CD8-positive, alpha-beta memory T cell (primary cell): Measurements from ENCODE around the gene MBTD1. TPM values are rescaled to one million over a fixed set of nuclear protein-coding genes. Genes with fewer than 3 reads are reported as not detected.
A peak's percentile ranks its signal among the peaks of the same experiment; 100 is the strongest.

Source experiments
- CTCF ChIA-PET: fragments of 350-600 bp; sonication (Branson Sonifier 250); formaldehyde crosslinking; loops from one replicate; lab custom pipeline; 2021; ENCODE audit warnings: antibody characterized with exemption; lab: Charles Lee
- POLR2A ChIA-PET: fragments of 350-600 bp; sonication (Branson Sonifier 250); formaldehyde crosslinking; loops from one replicate; lab custom pipeline; 2021; ENCODE audit warnings: antibody characterized with exemption; lab: Charles Lee
- DNase-seq, 5 donors: peaks; one replicate each; pipeline versions ENCODE4 v3.0.0 to v3.0.0-alpha.2; 2020 to 2022; ENCODE audit warnings: mixed read lengths in 1 of 5
- H3K27ac ChIP-seq: one replicate; pipeline ENCODE4 v1.7.0; 2013; ENCODE audit warnings: low read depth, mild to moderate bottlenecking, low read length, moderate library complexity
- H3K27me3 ChIP-seq: 2 replicates; pipeline ENCODE4 v1.7.0; 2013; ENCODE audit warnings: low read length, mild to moderate bottlenecking; ENCODE audit not compliant: insufficient read depth, poor library complexity, severe bottlenecking
- H3K36me3 ChIP-seq: 2 replicates; pipeline ENCODE4 v1.7.0; 2013; ENCODE audit warnings: mild to moderate bottlenecking, low read length, moderate library complexity; ENCODE audit not compliant: insufficient read depth
- H3K4me1 ChIP-seq: 2 replicates; pipeline ENCODE4 v1.7.0; 2013; ENCODE audit warnings: mild to moderate bottlenecking, low read length, moderate library complexity; ENCODE audit not compliant: insufficient read depth
- H3K4me3 ChIP-seq: 2 replicates; pipeline ENCODE4 v1.7.0; 2013; ENCODE audit warnings: mild to moderate bottlenecking, low read length
- H3K9me3 ChIP-seq: 2 replicates; pipeline ENCODE4 v1.7.0; 2013; ENCODE audit warnings: mild to moderate bottlenecking, low read length
- H3K27ac Mint-ChIP-seq, 8 donors: one replicate each; pipeline ENCODE4 v1.8.0; 2020 to 2021; ENCODE audit warnings: mixed read lengths in 8 of 8, mild to moderate bottlenecking in 6 of 8, inconsistent platforms in 3 of 8, moderate library complexity in 3 of 8
- H3K27me3 Mint-ChIP-seq, 2 donors: one replicate each; pipeline ENCODE4 v1.8.0; 2020 to 2021; ENCODE audit warnings: mixed read lengths in 2 of 2, mild to moderate bottlenecking in 1 of 2, moderate library complexity in 1 of 2
- H3K36me3 Mint-ChIP-seq, 3 donors: one replicate each; pipeline ENCODE4 v1.8.0; 2020 to 2021; ENCODE audit warnings: mixed read lengths in 3 of 3, inconsistent platforms in 1 of 3, mild to moderate bottlenecking in 1 of 3
- H3K4me1 Mint-ChIP-seq, 3 donors: one replicate each; pipeline ENCODE4 v1.8.0; 2020 to 2021; ENCODE audit warnings: mixed read lengths in 3 of 3, inconsistent platforms in 1 of 3, mild to moderate bottlenecking in 1 of 3
- H3K4me3 Mint-ChIP-seq, 7 donors: one replicate each; pipeline ENCODE4 v1.8.0; 2020 to 2021; ENCODE audit warnings: mixed read lengths in 7 of 7, mild to moderate bottlenecking in 6 of 7, moderate library complexity in 4 of 7, inconsistent platforms in 2 of 7
- H3K9me3 Mint-ChIP-seq, 5 donors: one replicate each; pipeline ENCODE4 v1.8.0; 2020 to 2022; ENCODE audit warnings: mixed read lengths in 5 of 5, mild to moderate bottlenecking in 3 of 5, moderate library complexity in 2 of 5, inconsistent platforms in 1 of 5
- polyA plus RNA-seq: library from polyadenylated mRNA; unstranded; fragments of 300-500 nt; fragmentation: Illumina TruSeq; gene quantifications from one replicate; pipeline ENCODE4 v1.2.3, GENCODE V29; 2021
- total RNA-seq, 2 experiments: library from RNA; stranded (reverse); gene quantifications; one replicate each; pipeline ENCODE4 v1.2.3, GENCODE V29; 2021

Gene MBTD1
- total and polyA plus RNA-seq, 3 experiments from 2014 or later = 3.3 to 9.0 (median 8.8) TPM

GRCh38 chr17:51261024-51261963, 1.4 kb upstream of the MBTD1 start:
- H3K27me3 Mint-ChIP-seq = peaks cover 0 to 2% of the 10 kb centered on the region in 2 donors
- peak overlapping the region; percentile 12 to 99 (median 90) for H3K27ac Mint-ChIP-seq
- Histone ChIP-seq H3K27me3 (no peaks in the 10 kb centered on the region), H3K9me3 (no peaks in the 10 kb centered on the region), H3K4me1 (peaks cover 44% of the 10 kb centered on the region), H3K36me3 (no peaks in the 10 kb centered on the region), H3K27ac (peak overlapping the region; percentile 94), H3K4me3 (peak overlapping the region; percentile 99)
- ChIA-PET POLR2A (interaction anchor here (0.6 to 1.4 kb wide), 2 partner anchors 88 to 141 kb away, joined by 3 to 4 read pairs; partner anchors contain the start of gene SPAG9), CTCF (interaction anchor here (1.4 kb wide), 1 partner anchor 184 kb away, joined by 3 read pairs; no protein-coding TSS in a partner anchor)
- DNase-seq = no peak
- H3K36me3 Mint-ChIP-seq = peaks cover 3 to 61% (median 9%) of the 10 kb centered on the region in 3 donors
- H3K4me1 Mint-ChIP-seq = peaks cover 54 to 79% (median 73%) of the 10 kb centered on the region in 3 donors
- peak overlapping the region; percentile 96 to 99 (median 98) for H3K4me3 Mint-ChIP-seq
- no peaks in the 10 kb centered on the region for H3K9me3 Mint-ChIP-seq

GRCh38 chr17:51260237-51261023, 581 bp upstream of the MBTD1 start, which contains the start of gene UTP18:
Gene UTP18 (plus strand): TSS chr17:51260546. CDS start chr17:51260585, 39 bp downstream.
- H3K4me1 Mint-ChIP-seq = peaks cover 58 to 78% (median 72%) of the 10 kb centered on the region in 3 donors
- ChIA-PET CTCF (interaction anchor here (1.4 kb wide), 1 partner anchor 183 kb away, joined by 3 read pairs; no protein-coding TSS in a partner anchor), POLR2A (interaction anchor here (0.6 to 1.4 kb wide), 2 partner anchors 88 to 140 kb away, joined by 3 to 4 read pairs; partner anchors contain the start of gene SPAG9)
- Histone ChIP-seq H3K4me3 (peak within 1 kb of the TSS; percentile 99), H3K27ac (peak within 1 kb of the TSS; percentile 94), H3K36me3 (no peaks in the 10 kb centered on the region), H3K4me1 (peaks cover 48% of the 10 kb centered on the region), H3K9me3 (no peaks in the 10 kb centered on the region), H3K27me3 (no peaks in the 10 kb centered on the region)
- peak; percentile 96 to 98 (median 97) for DNase-seq
- peak within 1 kb of the TSS; percentile 96 to 99 (median 98) for H3K4me3 Mint-ChIP-seq
- peaks cover 0 to 61% (median 9%) of the 10 kb centered on the region in 3 donors for H3K36me3 Mint-ChIP-seq
- no peaks in the 10 kb centered on the region for H3K9me3 Mint-ChIP-seq
- H3K27me3 Mint-ChIP-seq = peaks cover 0 to 2% of the 10 kb centered on the region in 2 donors
- peak within 1 kb of the TSS; percentile 97 to 99 (median 98) for H3K27ac Mint-ChIP-seq

GRCh38 chr17:51258756-51259563, 889 bp downstream of the MBTD1 start:
- ChIA-PET POLR2A (interaction anchor here (0.7 kb wide), 1 partner anchor 1690 kb away, joined by 3 read pairs; no protein-coding TSS in a partner anchor), CTCF (no interaction called here)
- Histone ChIP-seq H3K4me3 (peak overlapping the region; percentile 99), H3K36me3 (no peaks in the 10 kb centered on the region), H3K27ac (peak overlapping the region; percentile 94), H3K9me3 (no peaks in the 10 kb centered on the region), H3K4me1 (peaks cover 57% of the 10 kb centered on the region), H3K27me3 (no peaks in the 10 kb centered on the region)
- Mint-ChIP-seq H3K27me3 (peaks cover 0 to 2% of the 10 kb centered on the region in 2 donors), H3K4me1 (peaks cover 63 to 82% (median 72%) of the 10 kb centered on the region in 3 donors), H3K4me3 (peak overlapping the region; percentile 96 to 99 (median 98)), H3K9me3 (no peaks in the 10 kb centered on the region), H3K27ac (peak overlapping the region; percentile 26 to 99 (median 74)), H3K36me3 (peaks cover 0 to 63% (median 13%) of the 10 kb centered on the region in 3 donors)
- peak in 1 of 5 donors; percentile 46 for DNase-seq

- no peak for DNase-seq
- H3K4me3 Mint-ChIP-seq = peak overlapping the region; percentile 96 to 99 (median 98)
- H3K4me1 Mint-ChIP-seq = peaks cover 60 to 78% (median 70%) of the 10 kb centered on the region in 3 donors
- peaks cover 0 to 2% of the 10 kb centered on the region in 2 donors for H3K27me3 Mint-ChIP-seq
- Histone ChIP-seq H3K36me3 (peaks cover under 1% of the 10 kb centered on the region), H3K27me3 (no peaks in the 10 kb centered on the region), H3K27ac (no peak overlapping the region), H3K9me3 (no peaks in the 10 kb centered on the region), H3K4me3 (no peak overlapping the region), H3K4me1 (peaks cover 52% of the 10 kb centered on the region)
- ChIA-PET CTCF (no interaction called here), POLR2A (no interaction called here)
- H3K27ac Mint-ChIP-seq = peak overlapping the region in 5 of 8 donors; percentile 37 to 97 (median 58)
- H3K9me3 Mint-ChIP-seq = no peaks in the 10 kb centered on the region
- peaks cover 0 to 58% (median 20%) of the 10 kb centered on the region in 3 donors for H3K36me3 Mint-ChIP-seq
These were observed 2.4 kb downstream of the MBTD1 start for GRCh38 chr17:51257150-51258081.

- Histone ChIP-seq H3K36me3 (peaks cover 3% of the 10 kb centered on the region), H3K27ac (no peak overlapping the region), H3K27me3 (no peaks in the 10 kb centered on the region), H3K9me3 (no peaks in the 10 kb centered on the region), H3K4me3 (no peak overlapping the region), H3K4me1 (peaks cover 45% of the 10 kb centered on the region)
- peaks cover 4 to 57% (median 19%) of the 10 kb centered on the region in 3 donors for H3K36me3 Mint-ChIP-seq
- peaks cover 48 to 69% (median 60%) of the 10 kb centered on the region in 3 donors for H3K4me1 Mint-ChIP-seq
- DNase-seq = no peak
- H3K27me3 Mint-ChIP-seq = peaks cover 0 to 2% of the 10 kb centered on the region in 2 donors
- CTCF ChIA-PET = no interaction called here
- peak overlapping the region in 1 of 7 donors; percentile 59 for H3K4me3 Mint-ChIP-seq
- H3K27ac Mint-ChIP-seq = peak overlapping the region in 3 of 8 donors; percentile 11 to 28 (median 12)
- POLR2A ChIA-PET = no interaction called here
- H3K9me3 Mint-ChIP-seq = no peaks in the 10 kb centered on the region
These were observed 3.7 kb downstream of the MBTD1 start for GRCh38 chr17:51256101-51256500.

- H3K9me3 ChIP-seq = no peaks in the 10 kb centered on the region
- CTCF ChIA-PET = no interaction called here
- no peak overlapping the region for H3K27ac ChIP-seq
- POLR2A ChIA-PET = no interaction called here
- H3K9me3 Mint-ChIP-seq = no peaks in the 10 kb centered on the region
- H3K4me1 ChIP-seq = peaks cover 47% of the 10 kb centered on the region
- peaks cover 3% of the 10 kb centered on the region for H3K36me3 ChIP-seq
- peak overlapping the region in 3 of 8 donors; percentile 11 to 28 (median 12) for H3K27ac Mint-ChIP-seq
- no peaks in the 10 kb centered on the region for H3K27me3 ChIP-seq
- peaks cover 0 to 2% of the 10 kb centered on the region in 2 donors for H3K27me3 Mint-ChIP-seq
- peaks cover 8 to 60% (median 22%) of the 10 kb centered on the region in 3 donors for H3K36me3 Mint-ChIP-seq
- DNase-seq = no peak
- peaks cover 48 to 71% (median 62%) of the 10 kb centered on the region in 3 donors for H3K4me1 Mint-ChIP-seq
- peak overlapping the region in 1 of 7 donors; percentile 59 for H3K4me3 Mint-ChIP-seq
- no peak overlapping the region for H3K4me3 ChIP-seq
These were observed 4.2 kb downstream of the MBTD1 start for GRCh38 chr17:51255673-51256072.
